HG02973 (cell line): ENCODE data around the gene NXF3.
"Not testable (repeated sequence)": the region's sequence is repeated elsewhere in the genome, so short reads cannot be mapped to it uniquely, and the experiment has no call there.

Source experiments
- ATAC-seq: cut with Tn5 transposase; IDR thresholded peaks from one replicate; pipeline ENCODE4 v1.9.1; 2021; ENCODE audit warnings: moderate library complexity; ENCODE audit not compliant: unreplicated experiment

Gene NXF3

GRCh38 chrX:103052625-103053024 lies 40.3 kb downstream of the NXF3 start:
- no peak for ATAC-seq

- ATAC-seq: no peak
Measured at GRCh38 chrX:103051260-103051789, 41.6 kb downstream of the NXF3 start.

GRCh38 chrX:103033371-103033770 lies 59.6 kb downstream of the NXF3 start:
- not testable (repeated sequence) for ATAC-seq
